ACC112 (cell line): ENCODE results near the gene ESRRG.

Source experiments
- H2AFZ ChIP-seq: fragments of 200-600 bp; sonication (generic); one replicate; pipeline ENCODE4 v1.6.0; 2017; ENCODE audit warnings: antibody characterized with exemption, low read length; ENCODE audit not compliant: unreplicated experiment
- H3K27ac ChIP-seq: fragments of 200-600 bp; sonication (generic); 2 replicates; pipeline ENCODE4 v1.5.1; 2014; ENCODE audit warnings: low read depth, mild to moderate bottlenecking, antibody characterized with exemption, low read length, moderate library complexity
- H3K27me3 ChIP-seq: fragments of 200-600 bp; sonication (generic); 2 replicates; pipeline ENCODE4 v1.6.1; 2014; ENCODE audit warnings: mild to moderate bottlenecking, antibody characterized with exemption, low read length, moderate library complexity, mixed read lengths; ENCODE audit not compliant: insufficient read depth
- H3K36me3 ChIP-seq: fragments of 200-600 bp; sonication (generic); 2 replicates; pipeline ENCODE4 v1.6.1; 2016; ENCODE audit warnings: mild to moderate bottlenecking, antibody characterized with exemption, low read length, moderate library complexity, mixed read lengths; ENCODE audit not compliant: insufficient read depth
- H3K4me1 ChIP-seq: fragments of 200-600 bp; sonication (generic); one replicate; pipeline ENCODE4 v1.6.1; 2016; ENCODE audit warnings: low read length, mixed read lengths; ENCODE audit not compliant: insufficient read depth, unreplicated experiment, control insufficient read depth
- H3K4me3 ChIP-seq: fragments of 200-600 bp; sonication (generic); 2 replicates; pipeline ENCODE4 v1.5.1; 2014; ENCODE audit warnings: mild to moderate bottlenecking, low read depth, low read length
- H3K79me2 ChIP-seq: fragments of 200-600 bp; sonication (generic); one replicate; pipeline ENCODE4 v1.6.0; 2016; ENCODE audit warnings: low read length; ENCODE audit not compliant: control insufficient read depth, unreplicated experiment, insufficient read depth

The ESRRG gene

DNA sequence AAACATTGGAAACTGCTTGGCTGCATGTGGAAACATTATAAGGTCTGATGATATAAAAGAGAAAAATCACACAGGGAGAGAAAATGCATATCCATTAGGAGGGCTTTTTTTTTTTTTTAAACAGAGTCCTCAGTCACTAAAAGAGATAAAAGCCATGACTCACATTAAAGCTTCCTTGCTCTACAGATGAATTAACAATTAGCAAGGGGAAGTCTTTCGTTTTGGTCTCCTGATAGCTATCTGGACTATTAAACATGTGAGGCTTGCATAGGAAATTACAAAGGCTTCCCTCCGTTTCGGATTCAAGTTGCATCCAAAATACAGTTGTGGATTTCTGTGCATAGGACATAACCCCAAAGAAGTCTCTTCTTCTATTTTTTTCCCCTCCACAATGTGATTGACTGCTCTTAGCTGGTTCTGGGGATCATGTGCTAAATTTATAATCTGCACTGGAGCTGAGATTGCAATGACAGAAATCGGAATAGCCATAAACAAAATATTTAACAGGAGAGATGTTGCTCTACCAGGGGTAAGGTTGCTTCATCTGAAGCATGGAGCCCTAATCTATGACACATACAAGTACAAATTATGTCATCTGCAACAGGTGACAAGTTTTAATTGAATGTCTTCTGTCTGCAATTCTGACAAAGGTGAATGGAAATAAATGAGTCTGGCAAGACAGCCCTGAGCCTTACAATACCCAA lies 146.8 kb downstream of the ESRRG start:
- Histone ChIP-seq H2AFZ (no peak overlapping the region), H3K27me3 (peaks cover 19% of the 10 kb centered on the region), H3K27ac (no peak overlapping the region), H3K4me3 (no peak overlapping the region), H3K79me2 (no peaks in the 10 kb centered on the region), H3K36me3 (no peaks in the 10 kb centered on the region), H3K4me1 (no peaks in the 10 kb centered on the region)

DNA sequence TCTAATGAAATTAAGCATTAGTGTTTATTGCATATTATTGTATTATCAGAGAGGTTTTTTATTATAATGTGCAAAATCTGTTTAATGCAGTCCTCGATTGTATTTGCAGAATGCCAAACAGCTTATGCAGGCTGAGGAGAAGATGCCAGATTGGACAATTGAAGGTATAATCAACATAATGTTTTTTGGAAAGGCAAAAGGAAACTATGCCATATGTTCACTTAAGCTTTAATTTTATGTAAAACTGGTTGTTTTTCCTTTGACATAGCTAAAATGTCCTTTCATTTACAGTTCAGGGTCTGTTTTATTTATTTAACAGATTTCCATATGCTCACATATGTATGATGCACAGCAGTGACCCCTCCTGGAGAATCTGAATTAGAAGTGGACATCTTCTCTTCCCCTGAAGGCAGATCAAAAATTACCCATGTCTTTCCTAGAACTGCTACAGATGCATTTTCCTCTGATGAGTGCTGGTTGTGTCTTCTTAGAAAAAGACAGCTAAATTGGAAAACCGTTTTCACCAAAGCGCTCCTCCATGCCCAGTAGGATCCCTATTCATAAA lies 156.5 kb downstream of the ESRRG start:
- H3K27ac ChIP-seq: no peak overlapping the region
- peaks cover 11% of the 10 kb centered on the region for H3K27me3 ChIP-seq
- no peaks in the 10 kb centered on the region for H3K4me1 ChIP-seq
- H2AFZ ChIP-seq: no peak overlapping the region
- H3K79me2 ChIP-seq: no peaks in the 10 kb centered on the region
- no peaks in the 10 kb centered on the region for H3K36me3 ChIP-seq
- H3K4me3 ChIP-seq: no peak overlapping the region

DNA sequence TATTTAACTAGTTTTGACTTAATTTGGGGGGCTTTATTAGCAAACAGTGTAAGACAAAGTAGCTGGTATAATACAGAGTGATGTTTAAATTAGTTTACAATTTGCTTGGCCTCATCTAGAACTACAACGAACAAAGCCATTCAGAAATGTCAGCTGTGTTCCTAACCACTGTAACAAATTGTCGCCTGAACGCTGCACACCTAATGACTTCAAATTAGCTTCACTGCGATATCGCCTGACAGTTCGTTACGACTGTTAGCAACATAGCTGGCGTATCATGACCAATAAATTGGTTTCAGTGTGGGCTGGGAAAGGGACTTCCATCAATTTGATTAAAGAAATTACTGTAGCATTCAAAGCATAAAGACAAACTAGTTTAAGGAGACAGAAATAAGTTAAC lies 160.1 kb downstream of the ESRRG start:
- Histone ChIP-seq H3K4me1 (no peaks in the 10 kb centered on the region), H3K36me3 (no peaks in the 10 kb centered on the region), H3K27me3 (peaks cover 6% of the 10 kb centered on the region; the same call in 1 of the 2 replicates), H3K27ac (no peak overlapping the region), H3K4me3 (no peak overlapping the region), H2AFZ (no peak overlapping the region), H3K79me2 (no peaks in the 10 kb centered on the region)

DNA sequence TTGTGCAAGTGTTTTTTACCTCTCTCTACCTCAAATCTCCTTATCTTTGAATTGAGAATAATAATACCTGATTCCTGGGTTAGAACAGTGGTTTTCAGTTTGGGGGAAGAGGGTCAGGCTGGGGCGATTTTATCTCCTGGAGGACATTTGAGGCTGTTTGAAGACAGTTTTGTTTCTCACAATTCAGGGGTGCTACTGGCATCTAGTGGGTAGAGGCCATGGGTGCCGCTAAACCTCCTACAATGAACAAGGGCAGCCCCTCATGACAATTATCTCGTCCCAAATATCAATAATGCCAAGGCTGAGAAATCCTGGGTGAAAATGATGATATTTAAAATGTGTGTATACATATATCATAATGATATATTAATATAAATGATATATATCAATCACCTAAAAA lies 160.8 kb downstream of the ESRRG start:
- Histone ChIP-seq H3K27ac (no peak overlapping the region), H3K4me3 (no peak overlapping the region), H3K79me2 (no peaks in the 10 kb centered on the region), H3K27me3 (no peaks in the 10 kb centered on the region), H3K36me3 (no peaks in the 10 kb centered on the region), H2AFZ (no peak overlapping the region), H3K4me1 (no peaks in the 10 kb centered on the region)

DNA sequence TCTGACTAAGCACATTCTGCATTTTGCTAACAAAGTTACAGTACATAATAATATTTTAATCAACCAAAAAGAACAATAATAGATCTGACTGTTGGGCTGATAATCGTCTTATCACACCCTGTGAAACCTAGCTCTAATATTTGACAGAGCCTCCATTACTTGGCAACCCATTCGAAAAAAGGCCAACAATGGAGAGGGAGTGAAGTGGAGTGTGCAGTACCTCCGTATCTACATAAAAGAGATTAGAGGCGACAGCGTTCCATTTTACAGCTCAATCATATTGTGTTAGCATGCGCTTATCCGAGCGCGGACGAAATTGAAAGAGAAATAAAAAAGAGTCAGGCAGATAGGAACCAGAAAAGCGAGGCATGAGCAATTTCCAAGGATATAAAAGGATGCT lies 162.7 kb downstream of the ESRRG start:
- H3K4me1 ChIP-seq: no peaks in the 10 kb centered on the region
- no peaks in the 10 kb centered on the region for H3K36me3 ChIP-seq
- H2AFZ ChIP-seq: no peak overlapping the region
- H3K27me3 ChIP-seq: no peaks in the 10 kb centered on the region
- no peak overlapping the region for H3K27ac ChIP-seq
- no peak overlapping the region for H3K4me3 ChIP-seq
- no peaks in the 10 kb centered on the region for H3K79me2 ChIP-seq

DNA sequence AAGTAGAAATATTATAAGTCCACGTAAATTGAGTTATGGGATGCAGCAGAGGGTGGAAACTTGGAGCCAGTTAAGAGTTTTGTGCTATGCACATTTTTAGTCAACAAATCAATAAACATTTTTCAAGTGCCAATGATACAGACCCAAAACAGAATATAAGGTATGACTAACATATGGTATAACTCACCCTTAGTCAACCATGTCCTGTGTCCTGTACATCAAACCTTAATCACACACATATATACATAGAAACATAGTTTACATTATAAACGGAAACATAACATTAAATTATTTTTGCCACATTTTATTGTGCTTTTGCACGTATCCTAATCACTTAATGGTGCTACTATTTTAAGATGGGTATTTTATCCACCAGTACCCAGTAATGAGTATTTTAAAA lies 163.9 kb downstream of the ESRRG start:
- Histone ChIP-seq H3K4me1 (no peaks in the 10 kb centered on the region), H3K79me2 (no peaks in the 10 kb centered on the region), H2AFZ (no peak overlapping the region), H3K27me3 (no peaks in the 10 kb centered on the region), H3K27ac (no peak overlapping the region), H3K4me3 (no peak overlapping the region), H3K36me3 (no peaks in the 10 kb centered on the region)

DNA sequence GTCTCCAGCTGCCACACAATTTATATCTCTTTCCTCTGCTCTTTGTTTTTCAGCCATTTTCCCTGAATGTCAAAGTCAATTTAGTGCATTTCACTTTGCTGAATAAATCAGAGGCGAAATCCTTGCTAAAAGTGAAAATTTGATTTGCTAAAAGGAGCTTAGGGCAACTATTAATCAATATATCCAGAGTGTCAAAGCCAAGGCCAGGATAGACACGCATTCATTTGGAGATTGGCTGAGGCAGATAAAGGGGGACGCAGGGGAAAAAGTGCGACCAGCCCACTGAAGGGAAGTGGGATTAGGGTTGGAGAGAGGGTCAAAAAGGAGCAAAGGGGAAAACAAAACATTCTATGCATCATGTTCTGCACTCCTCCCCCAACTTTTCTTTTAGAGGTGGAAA lies 167.6 kb downstream of the ESRRG start:
- no peak overlapping the region for H2AFZ ChIP-seq
- no peaks in the 10 kb centered on the region for H3K79me2 ChIP-seq
- H3K36me3 ChIP-seq: no peaks in the 10 kb centered on the region
- H3K4me1 ChIP-seq: no peaks in the 10 kb centered on the region
- H3K4me3 ChIP-seq: no peak overlapping the region
- H3K27me3 ChIP-seq: no peaks in the 10 kb centered on the region
- no peak overlapping the region for H3K27ac ChIP-seq

DNA sequence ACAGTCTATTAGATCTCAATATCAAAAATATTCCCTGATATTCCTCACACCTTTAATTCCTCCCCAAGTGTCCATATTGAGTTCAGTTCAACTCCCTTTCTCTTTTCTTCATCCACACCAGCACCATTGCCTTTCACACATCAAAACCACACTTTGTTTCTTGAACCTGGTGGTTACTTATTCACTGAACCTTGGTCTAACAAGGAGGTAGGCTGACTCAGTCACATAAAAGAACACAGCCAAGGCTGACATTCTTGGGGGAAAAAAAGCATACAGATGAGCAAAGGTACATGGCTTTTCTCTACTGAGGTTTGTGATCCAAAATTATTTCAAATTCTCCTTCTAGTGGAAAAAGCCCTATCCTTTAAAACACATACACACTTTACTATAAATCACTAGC lies 168.3 kb downstream of the ESRRG start:
- no peaks in the 10 kb centered on the region for H3K27me3 ChIP-seq
- H2AFZ ChIP-seq: no peak overlapping the region
- H3K4me1 ChIP-seq: no peaks in the 10 kb centered on the region
- H3K79me2 ChIP-seq: no peaks in the 10 kb centered on the region
- H3K36me3 ChIP-seq: no peaks in the 10 kb centered on the region
- H3K4me3 ChIP-seq: no peak overlapping the region
- no peak overlapping the region for H3K27ac ChIP-seq

DNA sequence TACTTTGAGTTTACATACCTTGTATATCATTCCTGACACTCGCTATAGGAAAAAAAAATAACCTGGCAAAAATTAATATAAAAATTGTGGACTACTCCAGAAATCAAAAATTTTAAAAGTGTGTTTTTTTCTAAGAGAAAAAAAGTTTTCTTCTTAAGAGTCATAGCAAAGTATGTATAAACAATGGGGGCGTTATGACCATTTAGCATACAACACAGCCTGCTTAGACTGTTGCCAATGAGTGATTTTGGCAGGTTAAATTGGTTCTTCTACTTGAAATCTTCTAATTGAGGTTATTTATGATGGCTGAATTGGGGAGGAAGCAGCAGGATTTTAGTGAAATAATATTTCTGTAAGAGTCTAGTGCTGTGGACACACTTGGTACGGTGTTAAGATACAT lies 169.5 kb downstream of the ESRRG start:
- Histone ChIP-seq H3K27ac (no peak overlapping the region), H3K36me3 (no peaks in the 10 kb centered on the region), H3K27me3 (no peaks in the 10 kb centered on the region), H3K4me1 (no peaks in the 10 kb centered on the region), H2AFZ (no peak overlapping the region), H3K4me3 (no peak overlapping the region), H3K79me2 (no peaks in the 10 kb centered on the region)

DNA sequence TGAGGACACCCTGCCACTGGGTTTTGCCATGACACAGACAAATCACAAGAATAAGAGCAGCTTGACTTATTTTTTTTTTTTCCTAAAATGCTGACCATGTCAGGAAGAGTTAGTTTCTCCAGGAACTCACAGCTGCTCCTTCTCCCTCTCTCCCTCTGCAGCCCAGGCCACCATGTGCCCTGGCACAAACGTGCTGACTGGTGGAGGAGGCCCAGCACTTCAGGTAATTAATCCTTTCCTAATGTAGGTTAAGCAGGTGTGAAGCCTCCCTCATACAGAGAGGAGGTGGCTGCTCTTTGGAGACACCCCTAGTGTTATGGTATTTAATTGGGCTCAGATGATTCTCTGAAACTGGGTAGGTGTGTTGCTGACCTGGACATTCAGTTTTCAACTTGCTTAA lies 170.2 kb downstream of the ESRRG start:
- no peak overlapping the region for H3K27ac ChIP-seq
- 0 out of 2 replicates have a peak, but pooled peaks cover 3% of the 10 kb centered on the region for H3K27me3 ChIP-seq
- no peaks in the 10 kb centered on the region for H3K4me1 ChIP-seq
- H3K36me3 ChIP-seq: no peaks in the 10 kb centered on the region
- no peak overlapping the region for H3K4me3 ChIP-seq
- no peak overlapping the region for H2AFZ ChIP-seq
- no peaks in the 10 kb centered on the region for H3K79me2 ChIP-seq

DNA sequence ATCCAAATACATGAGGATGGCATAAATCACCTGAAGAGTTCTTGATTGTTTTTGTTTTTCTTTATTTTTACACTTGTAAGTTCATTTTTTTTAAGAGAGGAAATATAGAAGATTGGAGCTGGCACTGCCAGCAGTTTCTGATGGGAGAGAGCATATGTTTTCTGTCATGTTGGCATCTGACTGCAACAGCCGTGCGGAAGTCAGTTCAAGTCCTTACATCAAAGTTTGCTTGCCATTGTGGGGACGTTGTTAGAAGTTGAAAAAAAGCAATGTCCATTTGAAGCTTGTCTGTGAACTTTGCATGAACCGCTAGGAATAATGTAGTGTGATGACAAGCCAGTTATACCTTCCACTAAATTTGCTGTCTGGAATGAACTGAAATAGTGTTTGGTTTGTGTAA lies 173.4 kb downstream of the ESRRG start:
- Histone ChIP-seq H3K27ac (no peak overlapping the region), H2AFZ (no peak overlapping the region), H3K36me3 (no peaks in the 10 kb centered on the region), H3K4me3 (no peak overlapping the region), H3K79me2 (no peaks in the 10 kb centered on the region), H3K27me3 (0 out of 2 replicates have a peak, but pooled peaks cover 7% of the 10 kb centered on the region), H3K4me1 (no peaks in the 10 kb centered on the region)
